Erythroblast (primary cell): ENCODE data around the gene AGAP5.
"Not testable (repeated sequence)": the region's sequence is repeated elsewhere in the genome, so short reads cannot be mapped to it uniquely, and the experiment has no call there.

ENCODE experiments used
- DNase-seq, 2 experiments: peaks; one replicate each; lab custom pipeline; 2025; lab: John Stamatoyannopoulos, UW
- GATA1 ChIP-seq: IDR thresholded peaks from 2 replicates; pipeline ENCODE4 v1.6.1; 2011; ENCODE audit warnings: low read depth, mild to moderate bottlenecking, control low read depth, low read length, moderate library complexity
- POLR2A ChIP-seq: IDR thresholded peaks from 2 replicates; pipeline ENCODE4 v1.6.1; 2011; ENCODE audit warnings: mild to moderate bottlenecking, low read length

Gene AGAP5

GRCh38 chr10:73687641-73688040, 10.3 kb downstream of the AGAP5 start:
- DNase-seq, result peak; percentile 79 to 82
- TF ChIP-seq POLR2A, result peak; percentile 42

GRCh38 chr10:73674546-73674945, 23.4 kb downstream of the AGAP5 start:
- not testable (repeated sequence) for DNase-seq

- not testable (repeated sequence) for DNase-seq
Measured at GRCh38 chr10:73668378-73668777, 29.5 kb downstream of the AGAP5 start.

- not testable (repeated sequence) for DNase-seq
Measured at GRCh38 chr10:73666153-73666809, 31.6 kb downstream of the AGAP5 start.

- not testable (repeated sequence) for DNase-seq
Measured at GRCh38 chr10:73665581-73665980, 32.3 kb downstream of the AGAP5 start.

GRCh38 chr10:73664156-73665040, 33.5 kb downstream of the AGAP5 start:
- not testable (repeated sequence) for DNase-seq

GRCh38 chr10:73663621-73664020, 34.3 kb downstream of the AGAP5 start:
- not testable (repeated sequence) for DNase-seq

- not testable (repeated sequence) for DNase-seq
Measured at GRCh38 chr10:73662705-73663104, 35.2 kb downstream of the AGAP5 start.

- DNase-seq, result no peak
- TF ChIP-seq GATA1 (no peak), POLR2A (no peak)
Measured at GRCh38 chr10:73655990-73656298, 42.0 kb downstream of the AGAP5 start, which contains the start of gene SYNPO2L. SYNPO2L (minus strand) TSS chr10:73656029; CDS start chr10:73655922, 107 bp downstream.

- DNase-seq, result peak; percentile 41 to 56
- TF ChIP-seq GATA1 (no peak), POLR2A (no peak)
Measured at GRCh38 chr10:73655257-73655989, 42.5 kb downstream of the AGAP5 start.

GRCh38 chr10:73653701-73654100, 44.2 kb downstream of the AGAP5 start:
- TF ChIP-seq GATA1 (no peak), POLR2A (no peak)
- peak; percentile 67 for DNase-seq

GRCh38 chr10:73653195-73653594, 44.7 kb downstream of the AGAP5 start:
- no peak for DNase-seq
- no peak for TF ChIP-seq POLR2A
- no peak for TF ChIP-seq GATA1

- DNase-seq, result no peak
- no peak for TF ChIP-seq POLR2A
- no peak for TF ChIP-seq GATA1
Measured at GRCh38 chr10:73650537-73651331, 47.2 kb downstream of the AGAP5 start.

GRCh38 chr10:73649876-73650536, 47.9 kb downstream of the AGAP5 start:
- TF ChIP-seq POLR2A, result no peak
- no peak for TF ChIP-seq GATA1
- no peak for DNase-seq
